HEK293 (cell line): ENCODE results near the gene TNFRSF4.

ENCODE experiments used
- ELK4 ChIP-seq: IDR thresholded peaks from 2 replicates; pipeline ENCODE4 v1.6.1; 2011; ENCODE audit warnings: mild to moderate bottlenecking, low read depth, low read length, borderline replicate concordance
- GLIS2 ChIP-seq: fragments of 450-650 bp; formaldehyde crosslinking; IDR thresholded peaks from 2 replicates; pipeline ENCODE4 v1.5.1; 2016; ENCODE audit warnings: missing biosample characterization, missing genetic modification characterization
- HOXA7 ChIP-seq: sonication (generic); formaldehyde crosslinking; IDR thresholded peaks from 2 replicates; pipeline ENCODE4 v1.8.1; 2022; ENCODE audit warnings: missing genetic modification reagents, borderline replicate concordance
- KLF16 ChIP-seq: fragments of 450-650 bp; formaldehyde crosslinking; IDR thresholded peaks from 2 replicates; pipeline ENCODE4 v1.5.1; 2017; ENCODE audit warnings: missing biosample characterization, missing genetic modification characterization
- SCRT1 ChIP-seq: fragments of 450-650 bp; formaldehyde crosslinking; IDR thresholded peaks from 2 replicates; pipeline ENCODE4 v1.5.1; 2016; ENCODE audit warnings: missing biosample characterization, missing genetic modification characterization, borderline replicate concordance
- SETDB1 ChIP-seq: IDR thresholded peaks from one replicate; pipeline ENCODE4 v1.6.1; 2017; ENCODE audit warnings: mild to moderate bottlenecking, low read length, moderate library complexity, mixed read lengths; ENCODE audit not compliant: insufficient read length
- ZFP3 ChIP-seq: fragments of 450-650 bp; formaldehyde crosslinking; IDR thresholded peaks from 2 replicates; pipeline ENCODE4 v1.5.1; 2016; ENCODE audit warnings: low read depth, missing biosample characterization, missing genetic modification characterization
- ZNF175 ChIP-seq: fragments of 450-650 bp; formaldehyde crosslinking; IDR thresholded peaks from 2 replicates; pipeline ENCODE4 v1.5.1; 2016; ENCODE audit warnings: missing biosample characterization, missing genetic modification characterization
- ZNF184 ChIP-seq: fragments of 450-650 bp; IDR thresholded peaks from 2 replicates; pipeline ENCODE4 v1.5.1; 2018; ENCODE audit warnings: missing biosample characterization, mild to moderate bottlenecking, missing genetic modification characterization
- ZNF324 ChIP-seq: fragments of 450-650 bp; formaldehyde crosslinking; IDR thresholded peaks from 2 replicates; pipeline ENCODE4 v1.5.1; 2016; ENCODE audit warnings: missing biosample characterization, missing genetic modification characterization
- ZNF354C ChIP-seq: fragments of 450-650 bp; formaldehyde crosslinking; IDR thresholded peaks from 2 replicates; pipeline ENCODE4 v1.5.1; 2016; ENCODE audit warnings: missing biosample characterization, missing genetic modification characterization, low read depth, borderline replicate concordance
- ZNF426 ChIP-seq: fragments of 450-650 bp; formaldehyde crosslinking; IDR thresholded peaks from 2 replicates; pipeline ENCODE4 v1.5.1; 2017; ENCODE audit warnings: missing biosample characterization, missing genetic modification characterization, mild to moderate bottlenecking, inconsistent platforms, moderate library complexity
- ZNF558 ChIP-seq: fragments of 450-650 bp; formaldehyde crosslinking; IDR thresholded peaks from 2 replicates; pipeline ENCODE4 v1.5.1; 2016; ENCODE audit warnings: missing biosample characterization, missing genetic modification characterization
- ZNF610 ChIP-seq: fragments of 450-650 bp; formaldehyde crosslinking; IDR thresholded peaks from 2 replicates; pipeline ENCODE4 v1.5.1; 2016; ENCODE audit warnings: missing biosample characterization, missing genetic modification characterization, borderline replicate concordance
- ZNF660 ChIP-seq: fragments of 450-650 bp; IDR thresholded peaks from 2 replicates; pipeline ENCODE4 v1.5.1; 2018; ENCODE audit warnings: missing biosample characterization, mild to moderate bottlenecking, missing genetic modification characterization
- ZNF76 ChIP-seq: fragments of 450-650 bp; formaldehyde crosslinking; IDR thresholded peaks from 2 replicates; pipeline ENCODE4; 2016; ENCODE audit warnings: low read depth, missing biosample characterization, missing genetic modification characterization, borderline replicate concordance
- ZNF785 ChIP-seq: fragments of 450-650 bp; formaldehyde crosslinking; IDR thresholded peaks from 2 replicates; pipeline ENCODE4 v1.5.1; 2016; ENCODE audit warnings: missing biosample characterization, missing genetic modification characterization
- ZSCAN5A ChIP-seq: fragments of 450-650 bp; formaldehyde crosslinking; IDR thresholded peaks from 2 replicates; pipeline ENCODE4 v1.5.1; 2016; ENCODE audit warnings: missing biosample characterization, missing genetic modification characterization
- ZXDB ChIP-seq: fragments of 450-650 bp; formaldehyde crosslinking; IDR thresholded peaks from 2 replicates; pipeline ENCODE4 v1.5.1; 2016; ENCODE audit warnings: missing biosample characterization, missing genetic modification characterization
- TF ChIP-seq, protein P1 (sequence below): fragments of 450-650 bp; formaldehyde crosslinking; IDR thresholded peaks from 2 replicates; pipeline ENCODE4 v1.5.1; 2017; ENCODE audit warnings: missing biosample characterization, missing genetic modification characterization
- TF ChIP-seq, protein P2 (sequence below): fragments of 450-650 bp; IDR thresholded peaks from 2 replicates; pipeline ENCODE4 v1.5.1; 2018; ENCODE audit warnings: missing biosample characterization, mild to moderate bottlenecking, missing genetic modification characterization
- TF ChIP-seq, protein P3 (sequence below): sonication (generic); formaldehyde crosslinking; IDR thresholded peaks from 2 replicates; pipeline ENCODE4 v1.8.1; 2022; ENCODE audit warnings: mild to moderate bottlenecking, moderate library complexity, missing genetic modification reagents
- TF ChIP-seq, protein P4 (sequence below): fragments of 450-650 bp; formaldehyde crosslinking; conservative IDR thresholded peaks from 2 replicates; pipeline ENCODE4 v1.5.1; 2016; ENCODE audit warnings: low read depth, missing biosample characterization, missing genetic modification characterization
- TF ChIP-seq, protein P5 (sequence below): fragments of 450-650 bp; formaldehyde crosslinking; IDR thresholded peaks from 2 replicates; pipeline ENCODE4 v1.5.1; 2016; ENCODE audit warnings: missing biosample characterization, missing genetic modification characterization

Gene TNFRSF4

DNA sequence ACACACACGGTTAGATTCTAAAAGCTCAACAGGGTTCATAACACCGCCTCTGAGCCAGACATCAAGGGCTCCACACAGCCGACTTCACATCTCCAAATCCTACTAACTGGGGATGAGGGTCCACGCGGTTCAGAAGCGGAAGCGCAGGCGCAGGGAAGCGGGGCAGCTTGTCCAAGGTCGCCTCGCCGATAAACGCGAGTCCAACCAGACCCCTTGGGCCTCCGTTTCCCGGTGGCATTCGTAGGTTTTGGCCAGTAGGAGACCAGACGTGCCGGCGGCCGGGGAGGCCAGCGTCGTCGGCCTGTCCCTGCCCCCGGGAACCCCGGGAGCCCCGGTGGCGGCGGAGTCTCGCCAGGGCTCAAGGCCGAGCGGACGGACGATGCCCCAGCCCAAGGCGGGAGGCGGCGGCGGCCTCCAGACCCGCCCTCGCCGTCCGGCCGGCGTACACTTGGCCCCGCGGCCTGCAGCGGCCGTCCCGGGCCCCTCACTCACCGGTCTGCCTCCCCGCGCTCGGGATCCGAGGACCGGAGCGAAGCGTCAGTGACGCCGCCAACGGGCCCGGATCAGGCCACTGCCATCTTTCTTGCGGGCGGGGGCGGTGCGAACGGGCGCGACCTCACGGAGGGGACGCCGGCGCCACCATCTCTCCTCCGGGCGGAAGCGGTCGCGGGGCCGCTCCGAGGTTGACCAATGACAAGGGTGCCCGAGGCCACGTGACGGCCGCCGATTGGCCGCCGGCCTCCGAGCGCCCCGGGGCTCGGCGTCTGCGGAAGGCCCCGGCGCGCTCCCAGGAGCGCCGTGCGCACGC lies 17.7 kb upstream of the TNFRSF4 start, which contains the start of gene SDF4 (continued):
- TF ChIP-seq, protein P1, sequence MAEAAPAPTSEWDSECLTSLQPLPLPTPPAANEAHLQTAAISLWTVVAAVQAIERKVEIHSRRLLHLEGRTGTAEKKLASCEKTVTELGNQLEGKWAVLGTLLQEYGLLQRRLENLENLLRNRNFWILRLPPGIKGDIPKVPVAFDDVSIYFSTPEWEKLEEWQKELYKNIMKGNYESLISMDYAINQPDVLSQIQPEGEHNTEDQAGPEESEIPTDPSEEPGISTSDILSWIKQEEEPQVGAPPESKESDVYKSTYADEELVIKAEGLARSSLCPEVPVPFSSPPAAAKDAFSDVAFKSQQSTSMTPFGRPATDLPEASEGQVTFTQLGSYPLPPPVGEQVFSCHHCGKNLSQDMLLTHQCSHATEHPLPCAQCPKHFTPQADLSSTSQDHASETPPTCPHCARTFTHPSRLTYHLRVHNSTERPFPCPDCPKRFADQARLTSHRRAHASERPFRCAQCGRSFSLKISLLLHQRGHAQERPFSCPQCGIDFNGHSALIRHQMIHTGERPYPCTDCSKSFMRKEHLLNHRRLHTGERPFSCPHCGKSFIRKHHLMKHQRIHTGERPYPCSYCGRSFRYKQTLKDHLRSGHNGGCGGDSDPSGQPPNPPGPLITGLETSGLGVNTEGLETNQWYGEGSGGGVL (tag by site-specific recombination), result peak; percentile 17; the same call in 1 of the 2 replicates
- peak; percentile 90; the same call in 1 of the 2 replicates for TF ChIP-seq ZNF76 (tag by site-specific recombination)
- TF ChIP-seq ZNF184 (tag by site-specific recombination), result no peak
- TF ChIP-seq, protein P2, sequence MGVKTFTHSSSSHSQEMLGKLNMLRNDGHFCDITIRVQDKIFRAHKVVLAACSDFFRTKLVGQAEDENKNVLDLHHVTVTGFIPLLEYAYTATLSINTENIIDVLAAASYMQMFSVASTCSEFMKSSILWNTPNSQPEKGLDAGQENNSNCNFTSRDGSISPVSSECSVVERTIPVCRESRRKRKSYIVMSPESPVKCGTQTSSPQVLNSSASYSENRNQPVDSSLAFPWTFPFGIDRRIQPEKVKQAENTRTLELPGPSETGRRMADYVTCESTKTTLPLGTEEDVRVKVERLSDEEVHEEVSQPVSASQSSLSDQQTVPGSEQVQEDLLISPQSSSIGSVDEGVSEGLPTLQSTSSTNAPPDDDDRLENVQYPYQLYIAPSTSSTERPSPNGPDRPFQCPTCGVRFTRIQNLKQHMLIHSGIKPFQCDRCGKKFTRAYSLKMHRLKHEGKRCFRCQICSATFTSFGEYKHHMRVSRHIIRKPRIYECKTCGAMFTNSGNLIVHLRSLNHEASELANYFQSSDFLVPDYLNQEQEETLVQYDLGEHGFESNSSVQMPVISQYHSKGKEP (tag by site-specific recombination), result peak; percentile 8; the same call in 1 of the 2 replicates
- peak; percentile 84 for TF ChIP-seq ZXDB (tag by site-specific recombination)
- no peak for TF ChIP-seq ZNF558 (tag by site-specific recombination)
- no peak for TF ChIP-seq ZSCAN5A (tag by site-specific recombination)
- TF ChIP-seq ZNF354C (tag by site-specific recombination), result no peak
- TF ChIP-seq HOXA7 (CRISPR knock-in tag), result no peak
- no peak for TF ChIP-seq ZNF785 (tag by site-specific recombination)
- no peak for TF ChIP-seq ZNF324
- TF ChIP-seq SCRT1, result no peak
- no peak for TF ChIP-seq SETDB1
- TF ChIP-seq, protein P3, sequence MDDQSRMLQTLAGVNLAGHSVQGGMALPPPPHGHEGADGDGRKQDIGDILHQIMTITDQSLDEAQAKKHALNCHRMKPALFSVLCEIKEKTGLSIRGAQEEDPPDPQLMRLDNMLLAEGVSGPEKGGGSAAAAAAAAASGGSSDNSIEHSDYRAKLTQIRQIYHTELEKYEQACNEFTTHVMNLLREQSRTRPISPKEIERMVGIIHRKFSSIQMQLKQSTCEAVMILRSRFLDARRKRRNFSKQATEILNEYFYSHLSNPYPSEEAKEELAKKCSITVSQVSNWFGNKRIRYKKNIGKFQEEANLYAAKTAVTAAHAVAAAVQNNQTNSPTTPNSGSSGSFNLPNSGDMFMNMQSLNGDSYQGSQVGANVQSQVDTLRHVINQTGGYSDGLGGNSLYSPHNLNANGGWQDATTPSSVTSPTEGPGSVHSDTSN, result no peak
- 0 out of 2 replicates have a peak, but pooled peaks have one; percentile 56 for TF ChIP-seq KLF16 (tag by site-specific recombination)
- TF ChIP-seq ZNF660 (tag by site-specific recombination), result peak; percentile 57
- TF ChIP-seq ZNF610, result no peak
- peak; percentile 75; the same call in 1 of the 2 replicates for TF ChIP-seq ELK4
- TF ChIP-seq, protein P4, sequence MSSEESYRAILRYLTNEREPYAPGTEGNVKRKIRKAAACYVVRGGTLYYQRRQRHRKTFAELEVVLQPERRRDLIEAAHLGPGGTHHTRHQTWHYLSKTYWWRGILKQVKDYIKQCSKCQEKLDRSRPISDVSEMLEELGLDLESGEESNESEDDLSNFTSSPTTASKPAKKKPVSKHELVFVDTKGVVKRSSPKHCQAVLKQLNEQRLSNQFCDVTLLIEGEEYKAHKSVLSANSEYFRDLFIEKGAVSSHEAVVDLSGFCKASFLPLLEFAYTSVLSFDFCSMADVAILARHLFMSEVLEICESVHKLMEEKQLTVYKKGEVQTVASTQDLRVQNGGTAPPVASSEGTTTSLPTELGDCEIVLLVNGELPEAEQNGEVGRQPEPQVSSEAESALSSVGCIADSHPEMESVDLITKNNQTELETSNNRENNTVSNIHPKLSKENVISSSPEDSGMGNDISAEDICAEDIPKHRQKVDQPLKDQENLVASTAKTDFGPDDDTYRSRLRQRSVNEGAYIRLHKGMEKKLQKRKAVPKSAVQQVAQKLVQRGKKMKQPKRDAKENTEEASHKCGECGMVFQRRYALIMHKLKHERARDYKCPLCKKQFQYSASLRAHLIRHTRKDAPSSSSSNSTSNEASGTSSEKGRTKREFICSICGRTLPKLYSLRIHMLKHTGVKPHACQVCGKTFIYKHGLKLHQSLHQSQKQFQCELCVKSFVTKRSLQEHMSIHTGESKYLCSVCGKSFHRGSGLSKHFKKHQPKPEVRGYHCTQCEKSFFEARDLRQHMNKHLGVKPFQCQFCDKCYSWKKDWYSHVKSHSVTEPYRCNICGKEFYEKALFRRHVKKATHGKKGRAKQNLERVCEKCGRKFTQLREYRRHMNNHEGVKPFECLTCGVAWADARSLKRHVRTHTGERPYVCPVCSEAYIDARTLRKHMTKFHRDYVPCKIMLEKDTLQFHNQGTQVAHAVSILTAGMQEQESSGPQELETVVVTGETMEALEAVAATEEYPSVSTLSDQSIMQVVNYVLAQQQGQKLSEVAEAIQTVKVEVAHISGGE (tag by site-specific recombination), result peak; percentile 71; the same call in 1 of the 2 replicates
- TF ChIP-seq ZNF175, result no peak
- no peak for TF ChIP-seq ZFP3 (tag by site-specific recombination)
- peak; percentile 53; the same call in 1 of the 2 replicates for TF ChIP-seq GLIS2 (tag by site-specific recombination)
- TF ChIP-seq, protein P5, sequence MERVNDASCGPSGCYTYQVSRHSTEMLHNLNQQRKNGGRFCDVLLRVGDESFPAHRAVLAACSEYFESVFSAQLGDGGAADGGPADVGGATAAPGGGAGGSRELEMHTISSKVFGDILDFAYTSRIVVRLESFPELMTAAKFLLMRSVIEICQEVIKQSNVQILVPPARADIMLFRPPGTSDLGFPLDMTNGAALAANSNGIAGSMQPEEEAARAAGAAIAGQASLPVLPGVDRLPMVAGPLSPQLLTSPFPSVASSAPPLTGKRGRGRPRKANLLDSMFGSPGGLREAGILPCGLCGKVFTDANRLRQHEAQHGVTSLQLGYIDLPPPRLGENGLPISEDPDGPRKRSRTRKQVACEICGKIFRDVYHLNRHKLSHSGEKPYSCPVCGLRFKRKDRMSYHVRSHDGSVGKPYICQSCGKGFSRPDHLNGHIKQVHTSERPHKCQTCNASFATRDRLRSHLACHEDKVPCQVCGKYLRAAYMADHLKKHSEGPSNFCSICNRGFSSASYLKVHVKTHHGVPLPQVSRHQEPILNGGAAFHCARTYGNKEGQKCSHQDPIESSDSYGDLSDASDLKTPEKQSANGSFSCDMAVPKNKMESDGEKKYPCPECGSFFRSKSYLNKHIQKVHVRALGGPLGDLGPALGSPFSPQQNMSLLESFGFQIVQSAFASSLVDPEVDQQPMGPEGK (tag by site-specific recombination), result peak; percentile 82
- TF ChIP-seq ZNF426 (tag by site-specific recombination), result no peak
